Body of pancreas (tissue), 4 donors: ENCODE measurements around the gene LPAR3. TPM values are rescaled to one million over a fixed set of nuclear protein-coding genes. Genes with fewer than 3 reads are reported as not detected.
"Not testable (repeated sequence)": the region's sequence is repeated elsewhere in the genome, so short reads cannot be mapped to it uniquely, and the experiment has no call there.

ENCODE experiments used
- ATAC-seq: fragments of 150-250 bp; one replicate; pipeline ENCODE4 v1.9.1; 2016
- DNase-seq, 4 donors: peaks; one replicate each; pipeline ENCODE4 v3.0.0-alpha.2; 2019
- H3K27ac ChIP-seq, 4 donors: fragments of 200-600 bp; sonication (generic); 1 replicate in 3 of 4; 2 replicates in 1 of 4; pipeline versions ENCODE4 v1.5.1 to v1.6.1; 2016 to 2019; ENCODE audit warnings: mild to moderate bottlenecking in 1 of 4, mixed read lengths in 1 of 4, moderate library complexity in 1 of 4
- H3K27me3 ChIP-seq, 2 donors: fragments of 200-600 bp; sonication (generic); one replicate each; pipeline ENCODE4 v1.6.0; 2016; ENCODE audit warnings: mild to moderate bottlenecking in 1 of 2
- H3K36me3 ChIP-seq, 2 donors: fragments of 200-600 bp; sonication (generic); replicated peaks in 1 of 2; 2 replicates each; pipeline ENCODE4 v1.5.1; 2016; ENCODE audit warnings: low read depth in 2 of 2; ENCODE audit not compliant: insufficient read depth in 1 of 2
- H3K4me1 ChIP-seq: fragments of 200-600 bp; sonication (generic); one replicate; pipeline ENCODE4 v1.6.0; 2016
- H3K4me3 ChIP-seq, 2 donors: fragments of 200-600 bp; sonication (generic); 1 replicate in 1 of 2; 2 replicates in 1 of 2; pipeline ENCODE4 v1.5.1; 2016 to 2019
- H3K9me3 ChIP-seq, 3 donors: fragments of 200-600 bp; sonication (generic); 1 replicate in 2 of 3; 2 replicates in 1 of 3; pipeline ENCODE4 v1.5.1; 2016
- POLR2A ChIP-seq, 3 donors: fragments of 450-650 bp; IDR thresholded peaks; one replicate each; pipeline ENCODE4 v1.6.1; 2016; ENCODE audit warnings: antibody characterized with exemption in 3 of 3, mild to moderate bottlenecking in 2 of 3
- WGBS, 2 donors: methylation state at CpG; one replicate each; pipeline ENCODE4 v1.1.5; 2017; 5-methylcytosine and 5-hydroxymethylcytosine counted together
- intact Hi-C: fragments of 100-400 bp; cut with DNase I; formaldehyde crosslinking; loops from one replicate; pipeline ENCODE4 v1.15.1; 2023
- total RNA-seq, 2 donors: library from RNA; depleted of rRNA; stranded (reverse); fragments of >200 nt; gene quantifications; one replicate each; pipeline ENCODE4 v1.1.0, GENCODE V29; 2016
- TF ChIP-seq, protein P1 (sequence below), 7 experiments: fragments of 450-650 bp in 4 of 7; fragments of 200-600 bp in 3 of 7; sonication (generic) in 3 of 7; IDR thresholded peaks; one replicate each; pipeline ENCODE4 v1.5.1; 2016 to 2019; ENCODE audit warnings: antibody characterized with exemption in 7 of 7

Gene LPAR3
- total RNA-seq, 2 donors from 2014 or later: 17.1 to 19.7 TPM

DNA sequence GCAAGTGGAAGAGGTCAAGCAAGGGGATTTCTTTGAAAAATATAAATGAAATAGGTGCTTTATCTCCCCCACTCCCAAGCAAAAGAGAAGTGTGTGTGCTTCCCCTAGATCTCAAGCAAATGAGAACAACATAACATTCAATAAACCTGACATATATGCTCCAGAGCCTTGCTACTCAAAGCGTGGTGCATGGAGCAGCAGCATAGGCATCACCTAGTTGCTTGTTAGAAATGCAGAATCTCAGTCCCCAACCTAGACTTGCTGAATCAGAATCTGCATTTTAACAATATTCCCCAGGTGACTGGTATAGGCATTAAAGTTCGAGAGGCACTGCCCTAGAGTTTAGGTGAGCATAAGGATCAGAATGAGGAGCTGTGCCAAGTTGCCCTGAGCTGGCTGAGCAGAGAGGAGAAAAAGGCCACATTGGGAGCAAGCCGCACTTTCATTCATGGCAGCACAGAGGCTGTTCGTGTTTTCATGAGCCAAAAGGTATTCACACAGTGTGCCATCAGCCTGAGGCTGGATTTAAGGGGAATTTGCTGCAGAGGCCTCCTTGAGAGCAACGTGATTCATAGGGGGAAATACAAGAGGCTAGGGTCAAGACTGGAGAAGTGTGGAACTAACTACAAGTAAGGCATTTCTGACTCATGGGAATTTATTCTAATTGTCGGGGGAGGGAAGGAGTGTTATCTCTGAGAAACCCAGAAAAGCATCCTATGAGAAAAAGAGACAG, 14.3 kb upstream of the LPAR3 start:
- ATAC-seq (no peak), DNase-seq (no peak)
- 78 to 85% methylated on average over 6 of the region's 6 CpGs for WGBS, 2 donors
- peaks cover under 1% of the 10 kb centered on the region for H3K4me1 ChIP-seq
- no peak for TF ChIP-seq POLR2A (IDR thresholded peaks at IDR 0.05)
- TF ChIP-seq, protein P1, sequence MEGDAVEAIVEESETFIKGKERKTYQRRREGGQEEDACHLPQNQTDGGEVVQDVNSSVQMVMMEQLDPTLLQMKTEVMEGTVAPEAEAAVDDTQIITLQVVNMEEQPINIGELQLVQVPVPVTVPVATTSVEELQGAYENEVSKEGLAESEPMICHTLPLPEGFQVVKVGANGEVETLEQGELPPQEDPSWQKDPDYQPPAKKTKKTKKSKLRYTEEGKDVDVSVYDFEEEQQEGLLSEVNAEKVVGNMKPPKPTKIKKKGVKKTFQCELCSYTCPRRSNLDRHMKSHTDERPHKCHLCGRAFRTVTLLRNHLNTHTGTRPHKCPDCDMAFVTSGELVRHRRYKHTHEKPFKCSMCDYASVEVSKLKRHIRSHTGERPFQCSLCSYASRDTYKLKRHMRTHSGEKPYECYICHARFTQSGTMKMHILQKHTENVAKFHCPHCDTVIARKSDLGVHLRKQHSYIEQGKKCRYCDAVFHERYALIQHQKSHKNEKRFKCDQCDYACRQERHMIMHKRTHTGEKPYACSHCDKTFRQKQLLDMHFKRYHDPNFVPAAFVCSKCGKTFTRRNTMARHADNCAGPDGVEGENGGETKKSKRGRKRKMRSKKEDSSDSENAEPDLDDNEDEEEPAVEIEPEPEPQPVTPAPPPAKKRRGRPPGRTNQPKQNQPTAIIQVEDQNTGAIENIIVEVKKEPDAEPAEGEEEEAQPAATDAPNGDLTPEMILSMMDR (IDR thresholded peaks at IDR 0.05): no peak
- no peak overlapping the region for H3K27ac ChIP-seq
- H3K4me3 ChIP-seq: no peak overlapping the region
- no peaks in the 10 kb centered on the region for H3K36me3 ChIP-seq
- intact Hi-C loops: no loop called here
- H3K27me3 ChIP-seq: no peaks in the 10 kb centered on the region
- H3K9me3 ChIP-seq: no peaks in the 10 kb centered on the region

DNA sequence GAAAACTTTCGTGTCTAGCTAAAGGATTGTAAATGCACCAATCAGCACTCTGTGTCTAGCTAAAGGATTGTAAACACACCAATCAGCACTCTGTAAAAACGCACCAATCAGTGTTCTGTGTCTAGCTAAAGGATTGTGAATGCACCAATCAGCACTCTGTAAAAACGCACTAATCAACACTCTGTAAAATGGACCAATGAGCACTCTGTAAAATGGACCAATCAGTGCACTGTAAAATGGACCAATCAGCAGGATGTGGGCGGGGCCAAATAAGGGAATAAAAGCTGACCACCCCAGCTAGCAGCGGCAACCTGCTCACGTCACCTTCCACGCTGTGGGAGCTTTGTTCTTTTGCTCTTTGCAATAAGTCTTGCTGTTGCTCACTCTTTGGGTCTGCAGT, 9.7 kb upstream of the LPAR3 start:
- WGBS, 2 donors: 85 to 91% methylated on average over 7 of the region's 7 CpGs
- H3K27ac ChIP-seq, intact Hi-C loops: not testable (repeated sequence)

DNA sequence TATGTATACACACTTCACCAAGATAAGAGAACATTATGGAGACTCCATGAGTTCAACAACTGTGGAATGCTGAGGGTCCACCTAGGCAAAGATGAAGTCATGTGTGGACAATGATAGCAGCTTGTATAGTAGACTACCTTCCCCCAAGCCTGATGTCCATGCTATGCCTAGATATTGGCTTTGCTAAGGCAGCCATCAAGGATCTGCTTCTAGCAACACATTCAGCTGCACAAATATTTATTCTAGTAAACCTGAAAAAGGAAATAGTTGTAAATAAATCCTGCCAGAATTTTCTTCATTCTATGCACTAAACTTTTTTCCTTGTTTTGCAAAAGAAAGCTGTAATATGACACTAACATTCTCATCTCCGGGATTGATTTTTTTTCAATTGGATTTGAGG, 7.0 kb upstream of the LPAR3 start:
- intact Hi-C loops: no loop called here
- WGBS, 2 donors: 5 to 11% methylated on average over 1 of the region's 1 CpG
- H3K4me3 ChIP-seq: no peak overlapping the region
- H3K36me3 ChIP-seq: no peaks in the 10 kb centered on the region
- peaks cover 10% of the 10 kb centered on the region for H3K4me1 ChIP-seq
- no peaks in the 10 kb centered on the region for H3K27me3 ChIP-seq
- ATAC-seq (peak; percentile 71), DNase-seq (peak in 1 of 4 donors; percentile 22)
- no peak for TF ChIP-seq POLR2A (IDR thresholded peaks at IDR 0.05)
- TF ChIP-seq, protein P1 (IDR thresholded peaks at IDR 0.05): no peak
- peak overlapping the region in 2 of 4 donors; percentile 39 to 51 for H3K27ac ChIP-seq
- no peaks in the 10 kb centered on the region for H3K9me3 ChIP-seq

More for the DNA sequence above, 9.7 kb upstream of the LPAR3 start:
- not testable (repeated sequence) for H3K4me1 ChIP-seq, DNase-seq, ATAC-seq, H3K27me3 ChIP-seq, H3K9me3 ChIP-seq, H3K36me3 ChIP-seq, H3K4me3 ChIP-seq

DNA sequence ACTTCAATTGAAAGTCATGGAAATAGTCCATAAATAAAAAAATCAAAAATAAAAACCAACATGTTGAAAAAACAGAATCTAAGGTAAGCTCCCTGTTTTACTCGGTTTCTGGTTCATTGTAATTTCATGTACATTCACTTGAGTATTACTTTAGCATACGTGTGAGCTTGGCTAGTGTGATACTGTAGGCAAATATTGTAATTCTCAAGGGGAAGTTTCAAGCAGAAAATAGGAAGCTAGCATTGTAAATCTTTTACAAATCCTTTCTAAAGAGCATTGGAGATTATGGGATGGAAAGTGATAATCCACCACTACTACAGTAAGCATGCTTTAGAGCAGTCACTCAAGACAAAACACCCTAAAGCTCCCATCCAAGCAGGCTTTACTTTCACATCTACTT, 3.3 kb upstream of the LPAR3 start:
- H3K27ac ChIP-seq: no peak overlapping the region
- H3K4me3 ChIP-seq: no peak overlapping the region
- WGBS, 2 donors: 85 to 86% methylated on average over 2 of the region's 2 CpGs
- DNase-seq (no peak), ATAC-seq (no peak)
- H3K27me3 ChIP-seq: no peaks in the 10 kb centered on the region
- TF ChIP-seq, protein P1 (IDR thresholded peaks at IDR 0.05): no peak
- no peak for TF ChIP-seq POLR2A (IDR thresholded peaks at IDR 0.05)
- H3K4me1 ChIP-seq: peaks cover 31% of the 10 kb centered on the region
- intact Hi-C loops: no loop called here
- H3K9me3 ChIP-seq: no peaks in the 10 kb centered on the region
- H3K36me3 ChIP-seq: no peaks in the 10 kb centered on the region

DNA sequence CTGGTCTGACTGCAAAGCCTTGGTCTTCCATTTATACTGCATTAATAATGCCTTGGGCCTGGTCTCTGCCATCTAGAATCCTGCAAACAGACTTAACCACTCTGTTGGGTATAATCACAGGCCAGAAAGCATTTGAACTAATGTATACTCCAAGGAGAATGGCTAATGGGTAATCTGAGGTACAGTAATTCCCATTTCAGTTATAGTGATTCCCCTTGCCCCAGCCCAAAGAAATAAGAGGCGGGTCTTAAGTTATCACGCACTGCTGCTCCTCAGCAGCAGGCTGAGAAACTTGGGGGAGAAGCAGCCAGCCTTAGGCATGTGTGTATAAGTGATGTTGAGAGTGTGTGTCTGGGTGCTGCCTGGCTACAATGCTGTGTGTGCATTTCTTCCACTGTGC, 2.4 kb downstream of the LPAR3 start:
- WGBS, 2 donors: 78 to 84% methylated on average over 2 of the region's 2 CpGs
- Histone ChIP-seq H3K36me3 (no peaks in the 10 kb centered on the region), H3K4me1 (peaks cover 32% of the 10 kb centered on the region), H3K27me3 (no peaks in the 10 kb centered on the region), H3K9me3 (no peaks in the 10 kb centered on the region), H3K27ac (no peak overlapping the region), H3K4me3 (no peak overlapping the region)
- TF ChIP-seq POLR2A (IDR thresholded peaks at IDR 0.05): no peak
- TF ChIP-seq, protein P1 (IDR thresholded peaks at IDR 0.05): no peak
- ATAC-seq: no peak
- intact Hi-C loops: no loop called here
- no peak for DNase-seq
